IMR-90 (cell line): ENCODE results near the gene FXYD3. TPM values are rescaled to one million over a fixed set of nuclear protein-coding genes. Genes with fewer than 3 reads are reported as not detected.

Source experiments
- ATAC-seq: fragments of 200-7000 bp; cut with Tn5 transposase; 2 replicates; pipeline ENCODE4 v1.9.1; 2020; ENCODE audit warnings: low read depth, mild to moderate bottlenecking, moderate library complexity
- BruUV-seq: library from RNA; stranded (reverse); fragments of 400-500 nt; replicated peaks from 2 replicates; lab custom pipeline; 2021; lab: Mats Ljungman, UMichigan
- CTCF ChIA-PET: fragments of 300-600 bp; formaldehyde crosslinking; extraction: SDS; loops from one replicate; lab custom pipeline; 2021; ENCODE audit warnings: antibody characterized with exemption; lab: Yijun Ruan, JAX
- POLR2A ChIA-PET: fragments of 300-600 bp; sonication (Branson Sonifier 250); formaldehyde crosslinking; loops from one replicate; lab custom pipeline; 2022; ENCODE audit warnings: antibody characterized with exemption; ENCODE audit not compliant: unreplicated experiment; lab: Charles Lee
- DNase-seq: peaks from one replicate; pipeline ENCODE4 v3.0.0; 2013
- H2AFZ ChIP-seq: replicated peaks from 2 replicates; pipeline ENCODE3; 2013; ENCODE audit warnings: low read length, mild to moderate bottlenecking; ENCODE audit not compliant: poor library complexity
- H2AK5ac ChIP-seq: 2 replicates; pipeline ENCODE4 v1.6.1; 2013; ENCODE audit warnings: low read depth, low read length, inconsistent platforms
- H2AK9ac ChIP-seq: replicated peaks from 2 replicates; pipeline ENCODE3; 2013; ENCODE audit warnings: mild to moderate bottlenecking, low read depth, low read length, moderate library complexity; ENCODE audit not compliant: poor library complexity
- H2BK120ac ChIP-seq: 2 replicates; pipeline ENCODE4 v1.6.1; 2013; ENCODE audit warnings: low read depth, low read length, inconsistent platforms
- H2BK15ac ChIP-seq: 3 replicates; pipeline ENCODE4 v1.6.1; 2013; ENCODE audit warnings: low read depth, low read length, inconsistent platforms
- H2BK20ac ChIP-seq: 2 replicates; pipeline ENCODE4 v1.6.1; 2013; ENCODE audit warnings: low read depth, mild to moderate bottlenecking, inconsistent platforms, low read length, moderate library complexity
- H2BK5ac ChIP-seq: 2 replicates; pipeline ENCODE4 v1.6.1; 2013; ENCODE audit warnings: mild to moderate bottlenecking, low read depth, low read length, inconsistent platforms; ENCODE audit not compliant: poor library complexity, severe bottlenecking
- H3K14ac ChIP-seq: replicated peaks from 2 replicates; pipeline ENCODE4 v1.6.1; 2013; ENCODE audit warnings: low read depth, low read length, inconsistent platforms
- H3K18ac ChIP-seq: 2 replicates; pipeline ENCODE4 v1.6.1; 2013; ENCODE audit warnings: low read depth, low read length, control low read depth
- H3K23ac ChIP-seq: 2 replicates; pipeline ENCODE4 v1.6.1; 2013; ENCODE audit warnings: low read depth, low read length, inconsistent platforms
- H3K27ac ChIP-seq: 2 replicates; pipeline ENCODE4 v1.5.1; 2013; ENCODE audit warnings: mild to moderate bottlenecking, control low read depth, low read length; ENCODE audit not compliant: insufficient read depth
- H3K27me3 ChIP-seq: 2 replicates; pipeline ENCODE4 v1.6.1; 2013; ENCODE audit warnings: low read length; ENCODE audit not compliant: control insufficient read depth, insufficient read depth
- H3K36me3 ChIP-seq: 2 replicates; pipeline ENCODE4 v1.6.1; 2013; ENCODE audit warnings: low read length, mixed read lengths; ENCODE audit not compliant: control insufficient read depth, insufficient read depth
- H3K4ac ChIP-seq: 2 replicates; pipeline ENCODE4 v1.6.1; 2013; ENCODE audit warnings: low read depth, low read length, inconsistent platforms
- H3K4me1 ChIP-seq: 2 replicates; pipeline ENCODE4 v1.6.1; 2013; ENCODE audit warnings: low read length, mixed read lengths; ENCODE audit not compliant: control insufficient read depth, insufficient read depth
- H3K4me2 ChIP-seq: 2 replicates; pipeline ENCODE4 v1.6.1; 2013; ENCODE audit warnings: low read depth, mild to moderate bottlenecking, control low read depth, low read length, moderate library complexity
- H3K4me3 ChIP-seq: 2 replicates; pipeline ENCODE4 v1.5.1; 2013; ENCODE audit warnings: low read depth, mild to moderate bottlenecking, control low read depth, low read length, moderate library complexity; ENCODE audit not compliant: insufficient read depth
- H3K56ac ChIP-seq: 2 replicates; pipeline ENCODE4 v1.6.1; 2013; ENCODE audit warnings: low read length, inconsistent platforms; ENCODE audit not compliant: insufficient read depth; ENCODE audit errors: extremely low read depth
- H3K79me1 ChIP-seq, 2 experiments: 2 replicates each; pipeline ENCODE4 v1.6.1; 2013; ENCODE audit warnings: low read length in 2 of 2, inconsistent platforms in 1 of 2, low read depth in 1 of 2
- H3K9ac ChIP-seq: 2 replicates; pipeline ENCODE4 v1.6.1; 2013; ENCODE audit warnings: low read depth, low read length, control low read depth
- H3K9me1 ChIP-seq: 2 replicates; pipeline ENCODE4 v1.6.1; 2013; ENCODE audit warnings: low read length, inconsistent platforms; ENCODE audit not compliant: insufficient read depth
- H3K9me3 ChIP-seq: 2 replicates; pipeline ENCODE4 v1.6.1; 2013; ENCODE audit warnings: low read length; ENCODE audit not compliant: control insufficient read depth, insufficient read depth
- H4K20me1 ChIP-seq: 2 replicates; pipeline ENCODE4 v1.6.1; 2013; ENCODE audit warnings: low read length, inconsistent platforms; ENCODE audit not compliant: insufficient read depth
- H4K5ac ChIP-seq: 2 replicates; pipeline ENCODE4 v1.6.1; 2013; ENCODE audit warnings: mild to moderate bottlenecking, low read depth, low read length, control low read depth
- H4K8ac ChIP-seq, 2 experiments: 2 replicates each; pipeline ENCODE4 v1.6.1; 2013; ENCODE audit warnings: low read depth in 2 of 2, low read length in 2 of 2, control low read depth in 1 of 2, inconsistent platforms in 1 of 2
- H4K91ac ChIP-seq: 2 replicates; pipeline ENCODE4 v1.6.1; 2013; ENCODE audit warnings: low read depth, low read length, inconsistent platforms; ENCODE audit not compliant: insufficient read depth
- BHLHE40 ChIP-seq: fragments of 150-350 bp; IDR thresholded peaks from 2 replicates; pipeline ENCODE4 v1.6.1; 2016; ENCODE audit warnings: mild to moderate bottlenecking, low read depth, low read length
- CEBPB ChIP-seq: IDR thresholded peaks from 2 replicates; pipeline ENCODE4 v1.6.1; 2012; ENCODE audit warnings: low read depth, low read length, improper control_type of control experiment
- CHD1 ChIP-seq: IDR thresholded peaks from 2 replicates; pipeline ENCODE4 v1.6.1; 2012; ENCODE audit warnings: low read depth, low read length, improper control_type of control experiment
- FOS ChIP-seq: fragments of 150-350 bp; IDR thresholded peaks from 2 replicates; pipeline ENCODE4 v1.6.1; 2016; ENCODE audit warnings: low read depth, low read length
- MAFK ChIP-seq: IDR thresholded peaks from 2 replicates; pipeline ENCODE4 v1.6.1; 2012; ENCODE audit warnings: low read depth, low read length, improper control_type of control experiment
- MAZ ChIP-seq: IDR thresholded peaks from 2 replicates; pipeline ENCODE4 v1.6.1; 2012; ENCODE audit warnings: low read depth, mild to moderate bottlenecking, low read length, improper control_type of control experiment, moderate library complexity, borderline replicate concordance
- MXI1 ChIP-seq: IDR thresholded peaks from 2 replicates; pipeline ENCODE4 v1.6.1; 2012; ENCODE audit warnings: low read depth, mild to moderate bottlenecking, low read length, moderate library complexity, borderline replicate concordance
- NFE2L2 ChIP-seq: fragments of 150-350 bp; IDR thresholded peaks from 2 replicates; pipeline ENCODE4 v1.6.1; 2016; ENCODE audit warnings: low read depth, mild to moderate bottlenecking, low read length
- POLR2A ChIP-seq: IDR thresholded peaks from 2 replicates; pipeline ENCODE4 v1.6.1; 2012; ENCODE audit warnings: mild to moderate bottlenecking, low read depth, low read length
- RAD21 ChIP-seq: IDR thresholded peaks from 2 replicates; pipeline ENCODE4 v1.6.1; 2012; ENCODE audit warnings: low read length, improper control_type of control experiment
- RCOR1 ChIP-seq: IDR thresholded peaks from 2 replicates; pipeline ENCODE4 v1.6.1; 2012; ENCODE audit warnings: mild to moderate bottlenecking, low read length, improper control_type of control experiment; ENCODE audit not compliant: insufficient replicate concordance
- RFX5 ChIP-seq: IDR thresholded peaks from 2 replicates; pipeline ENCODE4 v1.8.0; 2012; ENCODE audit warnings: low read depth, mild to moderate bottlenecking, low read length, moderate library complexity
- SMC3 ChIP-seq: fragments of 150-350 bp; IDR thresholded peaks from 2 replicates; pipeline ENCODE4 v1.6.1; 2016; ENCODE audit warnings: low read depth, mild to moderate bottlenecking, antibody characterized with exemption, low read length, moderate library complexity
- WGBS, 2 experiments: methylation state at CpG; one replicate each; pipeline versions ENCODE4 v1.1.5 to v1.1.7; 2013; ENCODE audit warnings: missing lambda C conversion rate in 2 of 2; ENCODE audit not compliant: insufficient read length in 1 of 2; ENCODE audit errors: extremely low coverage in 2 of 2; 5-methylcytosine and 5-hydroxymethylcytosine counted together
- dilution Hi-C: fragments of 300-500 bp; cut with HindIII; formaldehyde crosslinking; loops from one replicate; pipeline ENCODE4 v1.14.3; 2018; ENCODE audit warnings: low sequenced_read_pairs; ENCODE audit not compliant: unreplicated experiment
- in situ Hi-C: fragments of 300-500 bp; cut with MboI; formaldehyde crosslinking; loops from 3 replicates; pipeline ENCODE4 v1.14.3; 2019; ENCODE audit warnings: low sequenced_read_pairs, inconsistent platforms, mixed read lengths
- intact Hi-C: fragments of 100-400 bp; cut with micrococcal nuclease; formaldehyde crosslinking; loops from 2 replicates; pipeline ENCODE4 v1.10.0; 2022
- polyA plus RNA-seq, 3 experiments: library from polyadenylated mRNA; depleted of rRNA; stranded (reverse); fragments of >200 nt; gene quantifications; 2 replicates each; pipeline ENCODE4 v1.2.3, GENCODE V29; 2012; ENCODE audit warnings: low replicate concordance in 1 of 3
- total RNA-seq: library from RNA; depleted of rRNA; stranded (reverse); fragments of >200 nt; gene quantifications from 2 replicates; pipeline ENCODE4 v1.2.3, GENCODE V29; 2012
- TF ChIP-seq, protein P1 (sequence below): conservative IDR thresholded peaks from 2 replicates; pipeline ENCODE4 v1.5.1; 2012; ENCODE audit warnings: mild to moderate bottlenecking, low read depth, low read length, improper control_type of control experiment
- TF ChIP-seq, protein P2 (sequence below): fragments of 150-350 bp; IDR thresholded peaks from 2 replicates; pipeline ENCODE4 v1.6.1; 2017; ENCODE audit warnings: mild to moderate bottlenecking, antibody characterized with exemption, low read length, low read depth
- TF ChIP-seq, protein P3 (sequence below): fragments of 150-350 bp; IDR thresholded peaks from 2 replicates; pipeline ENCODE4 v1.6.1; 2016; ENCODE audit warnings: low read depth, mild to moderate bottlenecking, low read length, moderate library complexity, borderline replicate concordance

The FXYD3 gene
- total and polyA plus RNA-seq, 2 of the 4 experiments (the other 2 are of a cell fraction), result not detected

DNA sequence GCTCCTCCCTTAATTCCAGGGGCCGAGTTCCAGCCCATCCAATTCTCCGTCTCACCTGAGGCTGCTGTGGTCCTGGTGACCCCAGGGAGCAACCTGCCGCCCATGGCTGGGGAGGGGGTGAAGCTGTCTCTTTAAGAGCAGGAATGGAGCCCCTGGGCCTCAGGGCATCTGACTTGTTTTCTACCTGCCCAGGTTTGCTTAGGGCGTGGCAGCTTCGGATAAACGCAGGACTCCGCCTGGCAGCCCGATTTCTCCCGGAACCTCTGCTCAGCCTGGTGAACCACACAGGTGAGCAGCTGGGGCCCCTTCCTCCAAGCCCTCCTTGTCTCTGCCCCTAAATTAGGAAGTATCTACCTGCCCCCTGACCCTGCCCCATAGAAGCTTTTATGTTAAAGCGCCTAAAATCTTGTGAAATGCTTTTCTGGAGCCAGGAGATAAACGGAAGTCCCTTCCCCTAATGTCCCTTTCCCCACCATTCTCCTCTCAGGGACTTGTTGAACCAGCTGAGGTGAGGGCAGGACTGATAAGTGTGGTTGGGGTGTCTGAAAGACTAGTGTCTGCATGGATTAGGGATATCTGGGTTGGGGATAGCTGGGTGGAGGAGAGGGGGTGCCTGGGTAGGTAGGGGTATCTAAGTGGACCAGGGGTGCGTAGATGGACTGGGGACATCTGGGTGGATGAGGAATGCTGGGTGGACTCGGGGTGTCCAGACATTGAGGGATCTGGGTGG, 614 bp downstream of the FXYD3 start:
- in situ Hi-C loops (no loop called here), dilution Hi-C loops (no loop called here), intact Hi-C loops (no loop called here)
- H2AFZ ChIP-seq, result no peak overlapping the region
- H3K4me1 ChIP-seq, result no peaks in the 10 kb centered on the region
- BruUV-seq, result no TSS peak
- no peak overlapping the region for H3K56ac ChIP-seq
- H2BK120ac ChIP-seq, result no peak overlapping the region
- H3K79me1 ChIP-seq, result no peaks in the 10 kb centered on the region
- H3K9me3 ChIP-seq, result no peaks in the 10 kb centered on the region
- no peak overlapping the region for H3K18ac ChIP-seq
- H3K27ac ChIP-seq, result no peak overlapping the region
- H4K5ac ChIP-seq, result no peak overlapping the region
- H4K20me1 ChIP-seq, result no peaks in the 10 kb centered on the region
- no peak overlapping the region for H2BK15ac ChIP-seq
- ATAC-seq (no peak), DNase-seq (no peak)
- no peak overlapping the region for H3K9ac ChIP-seq
- H3K36me3 ChIP-seq, result no peaks in the 10 kb centered on the region
- no peak overlapping the region for H3K4me2 ChIP-seq
- H2AK5ac ChIP-seq, result no peak overlapping the region
- no peak overlapping the region for H3K14ac ChIP-seq
- no peak overlapping the region for H4K8ac ChIP-seq
- no peak overlapping the region for H3K23ac ChIP-seq
- no peak overlapping the region for H2BK5ac ChIP-seq
- no peaks in the 10 kb centered on the region for H3K9me1 ChIP-seq
- no peak overlapping the region for H2AK9ac ChIP-seq
- ChIA-PET POLR2A (no interaction called here), CTCF (interaction anchor here (1.1 to 1.2 kb wide), 2 partner anchors 20 to 26 kb away, joined by 3 read pairs; no protein-coding TSS in a partner anchor)
- no peak overlapping the region for H3K4me3 ChIP-seq
- H4K91ac ChIP-seq, result no peak overlapping the region
- WGBS, 2 experiments, result 87% methylated on average over 8 of the region's 13 CpGs; no CpG with 5 or more reads in 1 of the 2 experiments
- H2BK20ac ChIP-seq, result no peak overlapping the region
- H3K4ac ChIP-seq, result no peak overlapping the region
- no peak for TF ChIP-seq CEBPB
- TF ChIP-seq RAD21, result no peak
- no peak for TF ChIP-seq SMC3
- no peak for TF ChIP-seq BHLHE40
- TF ChIP-seq NFE2L2, result no peak
- TF ChIP-seq, protein P1, sequence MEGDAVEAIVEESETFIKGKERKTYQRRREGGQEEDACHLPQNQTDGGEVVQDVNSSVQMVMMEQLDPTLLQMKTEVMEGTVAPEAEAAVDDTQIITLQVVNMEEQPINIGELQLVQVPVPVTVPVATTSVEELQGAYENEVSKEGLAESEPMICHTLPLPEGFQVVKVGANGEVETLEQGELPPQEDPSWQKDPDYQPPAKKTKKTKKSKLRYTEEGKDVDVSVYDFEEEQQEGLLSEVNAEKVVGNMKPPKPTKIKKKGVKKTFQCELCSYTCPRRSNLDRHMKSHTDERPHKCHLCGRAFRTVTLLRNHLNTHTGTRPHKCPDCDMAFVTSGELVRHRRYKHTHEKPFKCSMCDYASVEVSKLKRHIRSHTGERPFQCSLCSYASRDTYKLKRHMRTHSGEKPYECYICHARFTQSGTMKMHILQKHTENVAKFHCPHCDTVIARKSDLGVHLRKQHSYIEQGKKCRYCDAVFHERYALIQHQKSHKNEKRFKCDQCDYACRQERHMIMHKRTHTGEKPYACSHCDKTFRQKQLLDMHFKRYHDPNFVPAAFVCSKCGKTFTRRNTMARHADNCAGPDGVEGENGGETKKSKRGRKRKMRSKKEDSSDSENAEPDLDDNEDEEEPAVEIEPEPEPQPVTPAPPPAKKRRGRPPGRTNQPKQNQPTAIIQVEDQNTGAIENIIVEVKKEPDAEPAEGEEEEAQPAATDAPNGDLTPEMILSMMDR, result no peak
- TF ChIP-seq, protein P2, sequence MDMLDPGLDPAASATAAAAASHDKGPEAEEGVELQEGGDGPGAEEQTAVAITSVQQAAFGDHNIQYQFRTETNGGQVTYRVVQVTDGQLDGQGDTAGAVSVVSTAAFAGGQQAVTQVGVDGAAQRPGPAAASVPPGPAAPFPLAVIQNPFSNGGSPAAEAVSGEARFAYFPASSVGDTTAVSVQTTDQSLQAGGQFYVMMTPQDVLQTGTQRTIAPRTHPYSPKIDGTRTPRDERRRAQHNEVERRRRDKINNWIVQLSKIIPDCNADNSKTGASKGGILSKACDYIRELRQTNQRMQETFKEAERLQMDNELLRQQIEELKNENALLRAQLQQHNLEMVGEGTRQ, result no peak
- no peak for TF ChIP-seq RCOR1
- TF ChIP-seq MAZ, result no peak
- TF ChIP-seq MAFK, result no peak
- no peak for TF ChIP-seq FOS
- TF ChIP-seq MXI1, result no peak
- TF ChIP-seq, protein P3, sequence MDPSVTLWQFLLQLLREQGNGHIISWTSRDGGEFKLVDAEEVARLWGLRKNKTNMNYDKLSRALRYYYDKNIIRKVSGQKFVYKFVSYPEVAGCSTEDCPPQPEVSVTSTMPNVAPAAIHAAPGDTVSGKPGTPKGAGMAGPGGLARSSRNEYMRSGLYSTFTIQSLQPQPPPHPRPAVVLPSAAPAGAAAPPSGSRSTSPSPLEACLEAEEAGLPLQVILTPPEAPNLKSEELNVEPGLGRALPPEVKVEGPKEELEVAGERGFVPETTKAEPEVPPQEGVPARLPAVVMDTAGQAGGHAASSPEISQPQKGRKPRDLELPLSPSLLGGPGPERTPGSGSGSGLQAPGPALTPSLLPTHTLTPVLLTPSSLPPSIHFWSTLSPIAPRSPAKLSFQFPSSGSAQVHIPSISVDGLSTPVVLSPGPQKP, result no peak
- no peak for TF ChIP-seq POLR2A
- TF ChIP-seq RFX5, result no peak
- TF ChIP-seq CHD1, result no peak
- peaks cover 26% of the 10 kb centered on the region for H3K27me3 ChIP-seq
